ENCODE measurements around the gene KRTAP10-1. TPM values are rescaled to one million over a fixed set of nuclear protein-coding genes. Genes with fewer than 3 reads are reported as not detected.

The KRTAP10-1 gene
- total RNA-seq, 1 donor = not detected

GRCh38 chr21:44514218-44514520, 25.8 kb downstream of the KRTAP10-1 start:
- no peak overlapping the region for H3K4me3 ChIP-seq (ENCODE audit: low read depth, low read length)
- DNase-seq (ENCODE audit: low read depth) = no peak
- no peak for TF ChIP-seq CTCF (IDR thresholded peaks at IDR 0.05; ENCODE audit: insufficient read depth, low read length)

GRCh38 chr21:44513389-44514217, 26.4 kb downstream of the KRTAP10-1 start:
- no peak for DNase-seq (ENCODE audit: low read depth)
- no peak overlapping the region for H3K4me3 ChIP-seq (ENCODE audit: low read depth, low read length)
- no peak for TF ChIP-seq CTCF (IDR thresholded peaks at IDR 0.05; ENCODE audit: insufficient read depth, low read length)

GRCh38 chr21:44512496-44513388, 27.3 kb downstream of the KRTAP10-1 start:
- no peak for TF ChIP-seq CTCF (IDR thresholded peaks at IDR 0.05; ENCODE audit: insufficient read depth, low read length)
- no peak for DNase-seq (ENCODE audit: low read depth)
- no peak overlapping the region for H3K4me3 ChIP-seq (ENCODE audit: low read depth, low read length)

- no peak overlapping the region for H3K4me3 ChIP-seq (ENCODE audit: low read depth, low read length)
- TF ChIP-seq CTCF (IDR thresholded peaks at IDR 0.05; ENCODE audit: insufficient read depth, low read length) = no peak
- DNase-seq (ENCODE audit: low read depth) = no peak
Measured at GRCh38 chr21:44511938-44512275, 28.1 kb downstream of the KRTAP10-1 start.

GRCh38 chr21:44511219-44511937, 28.6 kb downstream of the KRTAP10-1 start:
- no peak for DNase-seq (ENCODE audit: low read depth)
- no peak overlapping the region for H3K4me3 ChIP-seq (ENCODE audit: low read depth, low read length)
- no peak for TF ChIP-seq CTCF (IDR thresholded peaks at IDR 0.05; ENCODE audit: insufficient read depth, low read length)

- H3K4me3 ChIP-seq (ENCODE audit: low read depth, low read length) = no peak overlapping the region
- peak; percentile 70 for TF ChIP-seq CTCF (IDR thresholded peaks at IDR 0.05; ENCODE audit: insufficient read depth, low read length)
- peak; percentile 11 for DNase-seq (ENCODE audit: low read depth)
Measured at GRCh38 chr21:44510508-44511218, 29.3 kb downstream of the KRTAP10-1 start.
